Prostate gland (tissue), 2 donors: ENCODE measurements around the gene BCL7B. TPM values are rescaled to one million over a fixed set of nuclear protein-coding genes. Genes with fewer than 3 reads are reported as not detected.

Experiments used
- DNase-seq: peaks from one replicate; pipeline ENCODE4 v3.0.0-alpha.2; 2019; ENCODE audit warnings: low spot score
- H3K27ac ChIP-seq, 2 donors: fragments of 200-600 bp; sonication (generic); 2 replicates each; pipeline ENCODE4 v1.5.1; 2017 to 2019
- H3K27me3 ChIP-seq: fragments of 200-600 bp; sonication (generic); replicated peaks from 2 replicates; pipeline ENCODE4 v1.5.1; 2019; ENCODE audit not compliant: insufficient read depth
- H3K36me3 ChIP-seq, 2 donors: fragments of 200-600 bp; sonication (generic); 1 replicate in 1 of 2; 2 replicates in 1 of 2; pipeline versions ENCODE4 v1.5.1 to v1.8.1; 2017 to 2019
- H3K4me1 ChIP-seq: fragments of 200-600 bp; sonication (generic); replicated peaks from 2 replicates; pipeline ENCODE4 v1.5.1; 2019
- H3K4me3 ChIP-seq, 2 donors: fragments of 200-600 bp; sonication (generic); 2 replicates each; pipeline ENCODE4 v1.5.1; 2017 to 2019
- H3K9me3 ChIP-seq: fragments of 200-600 bp; sonication (generic); 2 replicates; pipeline ENCODE4 v1.5.1; 2017
- CTCF ChIP-seq, 4 experiments: fragments of 200-600 bp in 2 of 4; fragments of 450-650 bp in 2 of 4; sonication (generic) in 2 of 4; IDR thresholded peaks; 1 replicate in 3 of 4; 2 replicates in 1 of 4; pipeline ENCODE4 v1.5.1; 2016 to 2019; ENCODE audit warnings: antibody characterized with exemption in 4 of 4, mild to moderate bottlenecking in 2 of 4, moderate library complexity in 2 of 4
- POLR2A ChIP-seq: fragments of 450-650 bp; IDR thresholded peaks from one replicate; pipeline ENCODE4 v1.6.1; 2016; ENCODE audit warnings: antibody characterized with exemption, mild to moderate bottlenecking
- POLR2AphosphoS5 ChIP-seq: sonication (generic); formaldehyde crosslinking; IDR thresholded peaks from one replicate; pipeline ENCODE4 v1.6.1; 2017; ENCODE audit warnings: antibody characterized with exemption
- WGBS: methylation state at CpG from one replicate; pipeline ENCODE4 v1.1.5; 2018; 5-methylcytosine and 5-hydroxymethylcytosine counted together
- intact Hi-C: fragments of 100-400 bp; cut with DNase I; formaldehyde crosslinking; loops from one replicate; pipeline ENCODE4 v1.14.2; 2022
- total RNA-seq, 2 donors: library from RNA; depleted of rRNA; stranded (reverse); fragments of >200 nt; gene quantifications; one replicate each; pipeline ENCODE4 v1.1.0, GENCODE V29; 2016

BCL7B gene
- total RNA-seq, 2 donors from 2014 or later = 78.7 to 105 TPM

- H3K4me1 ChIP-seq = no peaks in the 10 kb centered on the region
- H3K9me3 ChIP-seq = no peaks in the 10 kb centered on the region
- no peak overlapping the region for H3K4me3 ChIP-seq
- H3K27ac ChIP-seq = no peak overlapping the region
- WGBS = 72% methylated on average over 13 of the region's 13 CpGs
- no peaks in the 10 kb centered on the region for H3K36me3 ChIP-seq
- intact Hi-C loops = no loop called here
- H3K27me3 ChIP-seq = no peaks in the 10 kb centered on the region
- TF ChIP-seq CTCF (IDR thresholded peaks at IDR 0.05) (no peak), POLR2A (no peak), POLR2AphosphoS5 (no peak)
- no peak for DNase-seq
These were observed 41.8 kb upstream of the BCL7B start for GRCh38 chr7:73599151-73599882.

- intact Hi-C loops = no loop called here
- WGBS = 90% methylated on average over 5 of the region's 5 CpGs
- Histone ChIP-seq H3K4me3 (no peak overlapping the region), H3K4me1 (no peaks in the 10 kb centered on the region), H3K27ac (no peak overlapping the region), H3K36me3 (no peaks in the 10 kb centered on the region), H3K9me3 (no peaks in the 10 kb centered on the region), H3K27me3 (no peaks in the 10 kb centered on the region)
- no peak for DNase-seq
- no peak for TF ChIP-seq POLR2A
- TF ChIP-seq CTCF (IDR thresholded peaks at IDR 0.05) = no peak
- no peak for TF ChIP-seq POLR2AphosphoS5
These were observed 40.7 kb upstream of the BCL7B start for GRCh38 chr7:73597978-73598782.

DNA sequence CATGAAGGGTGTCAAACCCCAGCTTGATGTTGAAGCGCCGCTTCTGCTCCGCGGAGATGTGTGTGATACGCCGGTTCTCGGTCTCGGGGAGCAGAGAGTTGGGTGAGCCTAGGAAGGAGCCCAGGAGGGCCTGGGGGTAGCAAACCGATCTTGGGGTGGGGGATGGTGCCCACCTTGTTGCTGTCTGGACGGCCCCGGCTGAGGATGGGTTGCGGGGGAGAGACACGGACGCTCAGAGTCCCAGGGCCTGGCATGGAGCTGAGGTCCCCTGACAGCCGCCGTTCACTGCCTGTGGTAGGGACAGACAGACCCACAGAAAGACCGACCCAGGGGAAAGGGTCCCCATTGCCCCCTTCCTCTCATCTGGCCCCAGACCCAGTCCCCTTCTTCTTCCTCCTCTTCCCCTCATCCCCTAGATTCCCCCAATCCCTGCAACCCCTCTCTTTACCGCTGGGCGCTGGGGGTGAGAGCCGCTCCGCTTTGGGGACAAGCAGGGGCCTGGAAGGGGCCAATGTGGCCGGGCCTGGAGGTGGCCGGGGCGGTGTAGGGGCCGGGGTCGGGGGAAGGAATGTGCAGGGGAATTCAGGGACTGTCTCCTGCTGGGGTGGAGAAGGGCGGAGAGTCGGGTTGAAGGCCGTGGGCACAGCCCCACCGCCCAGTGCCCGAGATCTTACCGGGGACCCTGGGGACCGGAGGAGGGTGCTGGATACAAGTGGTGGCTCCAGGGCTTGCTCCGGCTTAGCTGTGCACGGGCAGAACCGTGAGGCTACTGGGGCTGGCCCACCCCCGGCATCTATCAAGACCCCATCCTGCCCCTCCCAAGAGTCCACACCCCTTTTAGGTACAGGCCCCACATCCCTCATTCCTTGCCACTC is 38.9 kb upstream of the BCL7B start:
- TF ChIP-seq CTCF (IDR thresholded peaks at IDR 0.05) (no peak), POLR2AphosphoS5 (no peak), POLR2A (no peak)
- WGBS = 67% methylated on average over 33 of the region's 37 CpGs
- no peak for DNase-seq
- intact Hi-C loops = no loop called here
- Histone ChIP-seq H3K9me3 (no peaks in the 10 kb centered on the region), H3K4me3 (no peak overlapping the region), H3K36me3 (no peaks in the 10 kb centered on the region), H3K4me1 (no peaks in the 10 kb centered on the region), H3K27ac (no peak overlapping the region), H3K27me3 (no peaks in the 10 kb centered on the region)

DNA sequence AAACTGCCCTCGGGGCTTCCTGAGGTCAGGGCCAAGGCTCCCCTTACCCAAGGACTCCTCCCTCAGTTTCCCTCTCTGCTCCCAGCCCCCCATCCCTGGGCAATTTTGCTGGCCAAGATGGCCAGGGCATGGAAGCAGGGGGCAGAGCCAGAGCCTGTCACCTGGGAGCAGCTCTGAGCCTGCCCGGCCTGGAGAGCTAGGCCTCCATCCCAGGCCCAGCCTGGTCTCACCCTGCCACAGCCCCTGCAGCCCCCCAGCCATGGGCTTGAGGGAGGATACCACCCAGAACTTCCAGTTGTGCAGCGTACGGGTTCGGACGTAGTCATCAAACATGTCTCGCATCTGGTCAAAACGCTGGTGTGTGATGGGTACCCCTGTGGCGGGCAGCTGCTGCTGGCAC is 37.9 kb upstream of the BCL7B start:
- intact Hi-C loops = no loop called here
- Histone ChIP-seq H3K36me3 (no peaks in the 10 kb centered on the region), H3K4me3 (no peak overlapping the region), H3K4me1 (no peaks in the 10 kb centered on the region), H3K9me3 (no peaks in the 10 kb centered on the region), H3K27me3 (no peaks in the 10 kb centered on the region), H3K27ac (no peak overlapping the region)
- no peak for DNase-seq
- 87% methylated on average over 9 of the region's 9 CpGs for WGBS
- no peak for TF ChIP-seq POLR2A
- no peak for TF ChIP-seq CTCF (IDR thresholded peaks at IDR 0.05)
- no peak for TF ChIP-seq POLR2AphosphoS5
